SK-N-SH (cell line): ENCODE results near the gene ERCC2.

Experiments
- REST ChIP-seq: IDR thresholded peaks from 2 replicates; pipeline ENCODE4 v1.6.1; 2012; ENCODE audit warnings: mild to moderate bottlenecking, low read depth, low read length, moderate library complexity
- TAF1 ChIP-seq: IDR thresholded peaks from 2 replicates; pipeline ENCODE4 v1.6.1; 2012; ENCODE audit warnings: low read depth, mild to moderate bottlenecking, low read length, moderate library complexity, borderline replicate concordance
- TCF12 ChIP-seq: IDR thresholded peaks from 2 replicates; pipeline ENCODE4 v1.4.0; 2012

- TF ChIP-seq TAF1 (no peak), REST (no peak), TCF12 (no peak)
Observed at GRCh38 chr19:45305421-45305820, 65.0 kb downstream of the ERCC2 start.
